Endothelial cell of umbilical vein (primary cell): ENCODE data around the gene CFAP20DC. TPM values are rescaled to one million over a fixed set of nuclear protein-coding genes. Genes with fewer than 3 reads are reported as not detected.

Experiments used
- BruUV-seq: library from RNA; stranded (reverse); fragments of 400-500 nt; replicated peaks from 2 replicates; lab custom pipeline; 2021; lab: Mats Ljungman, UMichigan
- CTCF ChIA-PET: fragments of 300-600, 350-600 bp; sonication (Branson Sonifier 250); formaldehyde crosslinking; loops from one replicate; lab custom pipeline; 2021; ENCODE audit warnings: antibody characterized with exemption, inconsistent platforms; lab: Charles Lee
- POLR2A ChIA-PET: fragments of 300-600, 350-600 bp; sonication (Branson Sonifier 250); formaldehyde crosslinking; loops from one replicate; lab custom pipeline; 2021; ENCODE audit warnings: antibody characterized with exemption, inconsistent platforms; lab: Charles Lee
- DNase-seq: peaks from one replicate; pipeline ENCODE4 v3.0.0-alpha.2; 2011; ENCODE audit warnings: low read depth, low spot score
- FAIRE-seq: peaks from 2 replicates; lab custom pipeline; 2011; peaks lifted over from hg19 to GRCh38; lab: Jason Lieb, UNC
- H2AFZ ChIP-seq: 2 replicates; pipeline ENCODE4 v1.6.0; 2012; ENCODE audit warnings: low read depth, low read length, control low read depth, inconsistent platforms
- H3K27ac ChIP-seq: 2 replicates; pipeline ENCODE4 v1.5.1; 2011; ENCODE audit warnings: low read depth, mild to moderate bottlenecking, control low read depth, low read length, moderate library complexity; ENCODE audit not compliant: insufficient read depth
- H3K27me3 ChIP-seq, 2 experiments: 2 replicates each; pipeline versions ENCODE4 v1.6.0 to v1.6.1; 2011; ENCODE audit warnings: low read length in 2 of 2, mixed read lengths in 1 of 2; ENCODE audit not compliant: control insufficient read depth in 2 of 2, insufficient read depth in 2 of 2
- H3K36me3 ChIP-seq, 2 experiments: 2 replicates in 1 of 2; 3 replicates in 1 of 2; pipeline ENCODE4 v1.5.1; 2011; ENCODE audit warnings: low read length in 2 of 2, mild to moderate bottlenecking in 1 of 2, moderate library complexity in 1 of 2; ENCODE audit not compliant: control insufficient read depth in 2 of 2, insufficient read depth in 2 of 2; ENCODE audit errors: extremely low read depth in 1 of 2
- H3K4me1 ChIP-seq: 3 replicates; pipeline ENCODE4 v1.5.1; 2011; ENCODE audit warnings: mild to moderate bottlenecking, low read length; ENCODE audit not compliant: control insufficient read depth, insufficient read depth; ENCODE audit errors: extremely low read depth
- H3K4me2 ChIP-seq: 2 replicates; pipeline ENCODE4 v1.6.1; 2011; ENCODE audit warnings: low read length, control low read depth, mixed read lengths; ENCODE audit not compliant: insufficient read depth
- H3K4me3 ChIP-seq, 3 experiments: fragments of 200-600 bp in 1 of 3; sonication (generic), shearing (Covaris generic) in 1 of 3; replicated peaks in 1 of 3; 2 replicates each; pipeline ENCODE4 v1.5.1; 2011 to 2016; ENCODE audit warnings: control low read depth in 3 of 3, low read length in 3 of 3, mild to moderate bottlenecking in 2 of 3, inconsistent platforms in 1 of 3, low read depth in 1 of 3, moderate library complexity in 1 of 3; ENCODE audit not compliant: insufficient read depth in 1 of 3
- H3K79me2 ChIP-seq: 2 replicates; pipeline ENCODE4 v1.6.0; 2012; ENCODE audit warnings: low read length, inconsistent platforms; ENCODE audit not compliant: control insufficient read depth, insufficient read depth
- H3K9ac ChIP-seq: replicated peaks from 2 replicates; pipeline ENCODE3; 2011; ENCODE audit warnings: low read length, control low read depth; ENCODE audit not compliant: insufficient read depth; ENCODE audit errors: extremely low read depth
- H3K9me1 ChIP-seq: replicated peaks from 3 replicates; pipeline ENCODE4 v1.6.0; 2011; ENCODE audit warnings: mild to moderate bottlenecking, low read length; ENCODE audit not compliant: control insufficient read depth, insufficient read depth; ENCODE audit errors: extremely low read depth
- H3K9me3 ChIP-seq: replicated peaks from 2 replicates; pipeline ENCODE4 v1.5.1; 2012; ENCODE audit warnings: low read length, inconsistent platforms; ENCODE audit not compliant: control insufficient read depth, insufficient read depth
- H4K20me1 ChIP-seq: replicated peaks from 2 replicates; pipeline ENCODE3; 2011; ENCODE audit warnings: mild to moderate bottlenecking, low read length; ENCODE audit not compliant: control insufficient read depth, insufficient read depth; ENCODE audit errors: extremely low read depth
- CTCF ChIP-seq, 2 donors: IDR thresholded peaks; 1 replicate in 1 of 2; 2 replicates in 1 of 2; pipeline ENCODE4 v1.5.1; 2011; ENCODE audit warnings: low read length in 2 of 2, mild to moderate bottlenecking in 2 of 2, moderate library complexity in 2 of 2, control low read depth in 1 of 2, inconsistent platforms in 1 of 2, low read depth in 1 of 2; ENCODE audit not compliant: insufficient read depth in 1 of 2; ENCODE audit errors: extremely low read depth in 1 of 2
- EZH2 ChIP-seq: IDR thresholded peaks from 2 replicates; pipeline ENCODE4 v1.6.1; 2012; ENCODE audit warnings: borderline replicate concordance, low read depth, mild to moderate bottlenecking, moderate library complexity, low read length, inconsistent platforms; ENCODE audit not compliant: severe bottlenecking
- FOS ChIP-seq: IDR thresholded peaks from 2 replicates; pipeline ENCODE4 v1.6.1; 2011; ENCODE audit warnings: mild to moderate bottlenecking, low read length, moderate library complexity, borderline replicate concordance; ENCODE audit not compliant: insufficient read depth
- GATA2 ChIP-seq: IDR thresholded peaks from 2 replicates; pipeline ENCODE4 v1.7.0; 2011; ENCODE audit warnings: low read depth, mild to moderate bottlenecking, moderate library complexity, mixed read lengths, low read length; ENCODE audit not compliant: insufficient read length, insufficient read depth
- JUN ChIP-seq: IDR thresholded peaks from 2 replicates; pipeline ENCODE4 v1.6.1; 2011; ENCODE audit warnings: borderline replicate concordance, low read depth; ENCODE audit not compliant: insufficient read length, insufficient read depth
- MAX ChIP-seq: IDR thresholded peaks from 2 replicates; pipeline ENCODE4 v1.6.1; 2011; ENCODE audit not compliant: insufficient read depth, insufficient read length
- MYC ChIP-seq: IDR thresholded peaks from one replicate; pipeline ENCODE4 v1.6.1; 2011; ENCODE audit warnings: mild to moderate bottlenecking, low read depth, low read length
- POLR2A ChIP-seq: IDR thresholded peaks from 2 replicates; pipeline ENCODE4 v1.6.1; 2012; ENCODE audit warnings: low read depth, mild to moderate bottlenecking, control low read depth, low read length
- POLR2AphosphoS5 ChIP-seq: IDR thresholded peaks from 2 replicates; pipeline ENCODE4 v1.6.1; 2012; ENCODE audit warnings: low read depth, mild to moderate bottlenecking, control low read depth, low read length, moderate library complexity; ENCODE audit not compliant: insufficient read depth
- dilution Hi-C: fragments of 300-500 bp; cut with MboI; formaldehyde crosslinking; loops from one replicate; pipeline ENCODE4 v1.15.0; 2019; ENCODE audit warnings: low sequenced_read_pairs; ENCODE audit not compliant: extremely low pct_ligation_motif_present
- intact Hi-C: fragments of 100-400 bp; cut with micrococcal nuclease; formaldehyde crosslinking; loops from one replicate; pipeline ENCODE4 v1.10.0; 2022
- polyA plus RNA-seq, 4 experiments: library from polyadenylated mRNA; depleted of rRNA in 3 of 4; stranded (reverse) in 3 of 4; unstranded in 1 of 4; fragments of >200 nt; gene quantifications; 2 replicates each; pipeline versions ENCODE4 v1.2.1 to v1.2.3, GENCODE V29; 2011 to 2012; ENCODE audit warnings: missing spikeins in 1 of 4
- total RNA-seq: library from RNA; stranded (reverse); gene quantifications from 2 replicates; pipeline ENCODE4 v1.2.3, GENCODE V29; 2021

The CFAP20DC gene
- total and polyA plus RNA-seq, 2 donors (not counting 3 experiments of a cell fraction or from before 2014, with no cell fraction given) = 0.92 to 2.1 TPM

GRCh38 chr3:58863206-58863605, 186.6 kb downstream of the CFAP20DC start:
- DNase-seq (no peak), FAIRE-seq (no peak)
- ChIA-PET POLR2A (no interaction called here), CTCF (no interaction called here)
- Histone ChIP-seq H3K27ac (no peak overlapping the region), H3K9me3 (no peaks in the 10 kb centered on the region), H3K36me3 (no peaks in the 10 kb centered on the region), H3K9ac (no peak overlapping the region), H2AFZ (no peak overlapping the region), H4K20me1 (no peaks in the 10 kb centered on the region), H3K4me3 (no peak overlapping the region), H3K27me3 (no peaks in the 10 kb centered on the region), H3K79me2 (no peaks in the 10 kb centered on the region), H3K9me1 (no peaks in the 10 kb centered on the region), H3K4me1 (peaks cover 9% of the 10 kb centered on the region), H3K4me2 (no peak overlapping the region)
- TF ChIP-seq POLR2A = no peak
- TF ChIP-seq JUN = no peak
- no peak for TF ChIP-seq MAX
- no peak for TF ChIP-seq EZH2
- TF ChIP-seq MYC = no peak
- TF ChIP-seq GATA2 = no peak
- TF ChIP-seq CTCF (IDR thresholded peaks at IDR 0.05; ENCODE audit: extremely low read depth in 1 of 2, insufficient read depth in 1 of 2, low read depth in 1 of 2, low read length in 2 of 2) = no peak
- TF ChIP-seq POLR2AphosphoS5 = no peak
- no peak for TF ChIP-seq FOS
- BruUV-seq = no TSS peak
- dilution Hi-C loops (no loop called here), intact Hi-C loops (no loop called here)
